ENCODE results near the gene CLCN7.

- TF ChIP-seq CTCF (IDR thresholded peaks at IDR 0.05) (no peak), ZFX (IDR thresholded peaks at IDR 0.05; ENCODE audit: borderline replicate concordance) (no peak)
These were observed 77.0 kb downstream of the CLCN7 start for GRCh38 chr16:1397779-1398178.
